GM21526 (cell line): Measurements from ENCODE around the gene MYO9A.

ENCODE experiments used
- ATAC-seq: cut with Tn5 transposase; IDR thresholded peaks from one replicate; pipeline ENCODE4 v1.9.1; 2021; ENCODE audit warnings: moderate library complexity; ENCODE audit not compliant: unreplicated experiment, low FRiP score

Gene MYO9A

DNA sequence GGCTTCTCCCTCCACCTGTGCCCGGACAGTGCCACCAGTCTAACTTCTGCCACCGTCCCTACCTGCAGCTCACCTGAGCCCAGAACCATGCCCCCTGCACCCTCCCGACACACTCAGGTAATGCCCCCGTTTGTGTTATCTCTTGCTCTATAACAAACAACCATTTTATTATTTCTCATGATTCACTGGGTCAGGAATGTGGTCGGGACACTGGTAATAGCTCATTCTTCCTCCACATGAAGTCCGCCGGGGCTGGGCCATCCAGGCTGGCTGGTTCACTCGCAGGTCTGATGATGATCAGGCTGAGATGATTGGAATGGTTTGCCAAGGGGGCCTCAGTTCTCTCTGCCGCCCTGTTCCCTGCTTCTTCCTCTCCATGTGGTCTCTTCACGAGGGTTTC is 327.9 kb downstream of the MYO9A start:
- no peak for ATAC-seq

DNA sequence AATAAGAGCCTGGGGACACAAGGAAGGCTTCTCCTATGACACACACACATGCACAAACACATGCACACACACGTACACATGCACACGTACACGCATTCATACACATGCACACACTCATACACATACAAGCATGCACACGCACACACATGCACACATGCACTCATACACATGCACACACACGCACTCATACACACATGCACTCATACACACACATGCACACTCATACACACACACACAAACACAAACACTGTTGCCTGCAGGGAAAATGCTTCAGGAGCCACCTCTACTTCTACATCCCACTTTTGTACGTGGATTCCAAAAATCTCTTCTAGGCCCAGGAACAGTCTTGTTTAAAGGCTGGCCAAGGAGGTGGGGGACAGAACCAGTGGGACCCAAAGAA is 328.3 kb downstream of the MYO9A start:
- ATAC-seq, result no peak

DNA sequence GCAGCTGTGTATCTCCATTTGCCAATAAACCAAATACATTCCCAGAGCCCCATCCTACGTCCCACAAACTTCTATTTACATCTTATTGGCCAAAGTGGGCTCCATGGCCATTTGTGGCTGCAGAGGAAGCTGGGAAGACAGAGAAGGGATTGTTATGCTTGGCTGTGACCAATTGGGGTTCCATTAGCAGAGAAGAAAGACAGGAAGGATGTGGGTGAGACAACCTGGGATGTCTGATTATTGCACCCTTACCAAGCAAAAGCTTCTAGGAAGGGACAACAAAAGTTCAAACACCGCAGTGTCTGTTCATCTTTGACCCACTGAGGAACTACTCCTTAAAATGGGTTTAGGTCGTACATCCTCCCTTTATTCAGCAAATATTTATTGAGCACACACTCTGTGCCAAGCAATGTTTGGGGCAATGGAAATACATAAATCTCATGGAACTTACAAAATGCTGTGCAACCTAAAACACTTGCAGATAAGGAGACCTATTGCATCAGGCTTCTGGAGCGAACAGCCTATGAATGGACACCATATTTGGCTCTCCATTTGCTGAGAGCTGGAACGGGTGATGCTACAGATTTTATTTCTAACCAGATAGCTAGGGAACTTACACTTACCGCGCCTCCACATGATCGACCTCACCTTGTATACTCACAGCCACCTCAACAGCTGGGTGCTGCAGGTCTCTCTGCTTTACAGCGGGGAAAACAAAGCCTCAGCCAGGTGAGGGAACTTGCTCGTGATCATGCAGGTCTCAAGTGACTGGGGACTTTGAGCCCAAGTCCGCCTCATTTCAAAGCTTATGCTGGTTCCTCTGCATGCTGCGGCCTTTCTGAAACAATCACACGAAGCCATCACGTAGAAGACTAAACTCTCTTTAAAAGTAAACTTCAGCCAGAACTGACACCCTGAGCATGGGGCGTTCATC is 329.0 kb downstream of the MYO9A start:
- ATAC-seq, result no peak

DNA sequence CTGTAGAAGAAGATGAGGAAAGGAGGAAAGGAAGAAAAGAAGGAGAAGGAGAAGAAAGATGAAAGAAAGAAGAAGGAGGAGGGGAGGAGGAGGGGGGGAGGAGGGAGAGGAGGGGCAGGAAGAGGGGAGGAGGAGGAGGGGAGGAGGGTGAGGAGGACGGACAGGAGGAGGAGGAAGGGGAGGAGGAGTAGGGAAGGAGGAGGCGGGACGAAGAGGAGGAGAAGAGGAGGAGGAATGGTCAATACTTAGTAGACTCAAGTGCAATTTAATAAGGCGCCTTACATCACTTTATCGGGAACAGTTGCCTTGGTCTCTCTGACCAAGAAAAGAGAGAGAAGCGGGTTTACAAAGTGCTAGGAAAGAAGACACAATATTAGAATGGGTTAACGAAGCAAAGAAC is 331.3 kb downstream of the MYO9A start:
- ATAC-seq, result no peak

DNA sequence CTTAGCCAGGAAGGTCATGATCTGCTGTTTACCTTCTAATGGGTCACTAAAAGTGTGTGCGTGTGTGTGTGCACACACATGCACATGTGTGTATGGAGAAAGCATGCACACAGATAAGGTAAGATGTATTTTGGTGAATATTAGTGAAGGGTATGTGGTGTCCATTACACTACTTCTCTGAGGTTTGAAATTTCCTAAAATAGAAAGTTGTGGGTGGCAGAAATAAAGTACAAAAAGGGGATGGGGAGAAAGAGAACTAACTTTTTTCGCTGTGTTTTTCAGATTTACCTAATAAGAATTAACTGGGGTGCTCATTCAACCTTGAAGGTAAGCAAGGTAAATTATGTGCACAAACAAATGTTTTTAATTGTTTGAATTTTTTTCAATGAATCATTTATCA is 332.0 kb downstream of the MYO9A start:
- ATAC-seq, result no peak

DNA sequence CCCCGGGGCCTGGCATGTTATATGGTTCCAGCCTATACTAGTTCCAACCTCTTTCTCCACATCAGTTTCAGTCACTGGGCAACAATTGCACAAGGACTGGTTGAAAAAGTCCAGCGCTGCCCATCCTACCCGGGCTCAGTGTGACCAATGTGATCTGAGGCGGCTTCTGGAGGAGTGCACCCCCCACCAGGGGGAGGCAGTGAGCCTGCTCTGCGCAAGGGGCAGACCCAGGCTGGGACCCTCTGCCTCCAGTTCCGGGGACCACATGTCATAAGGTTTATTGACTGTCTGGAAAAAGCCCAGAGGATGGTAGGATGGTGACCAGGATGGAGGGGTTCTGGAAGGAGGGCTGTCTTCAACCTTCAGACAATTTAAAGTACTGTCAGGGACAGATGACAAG is 333.2 kb downstream of the MYO9A start:
- ATAC-seq, result no peak

GRCh38 chr15:71782422-71783165 is 335.4 kb downstream of the MYO9A start:
- ATAC-seq, result no peak

DNA sequence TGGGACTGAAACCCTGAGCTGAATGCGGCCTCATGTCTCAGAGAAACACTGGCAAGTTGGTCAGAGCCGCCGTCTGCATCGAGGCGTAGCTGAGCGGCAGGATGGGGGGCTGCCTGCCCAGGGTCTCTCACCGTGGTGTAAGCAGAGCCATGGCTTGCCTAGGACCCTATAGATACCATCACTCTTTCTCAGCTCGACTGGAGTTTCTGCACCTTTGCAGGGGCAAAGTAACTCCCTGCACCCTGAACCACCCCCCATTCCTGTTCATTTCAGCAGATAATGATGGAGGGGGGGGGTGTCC is 336.0 kb downstream of the MYO9A start:
- ATAC-seq, result no peak

DNA sequence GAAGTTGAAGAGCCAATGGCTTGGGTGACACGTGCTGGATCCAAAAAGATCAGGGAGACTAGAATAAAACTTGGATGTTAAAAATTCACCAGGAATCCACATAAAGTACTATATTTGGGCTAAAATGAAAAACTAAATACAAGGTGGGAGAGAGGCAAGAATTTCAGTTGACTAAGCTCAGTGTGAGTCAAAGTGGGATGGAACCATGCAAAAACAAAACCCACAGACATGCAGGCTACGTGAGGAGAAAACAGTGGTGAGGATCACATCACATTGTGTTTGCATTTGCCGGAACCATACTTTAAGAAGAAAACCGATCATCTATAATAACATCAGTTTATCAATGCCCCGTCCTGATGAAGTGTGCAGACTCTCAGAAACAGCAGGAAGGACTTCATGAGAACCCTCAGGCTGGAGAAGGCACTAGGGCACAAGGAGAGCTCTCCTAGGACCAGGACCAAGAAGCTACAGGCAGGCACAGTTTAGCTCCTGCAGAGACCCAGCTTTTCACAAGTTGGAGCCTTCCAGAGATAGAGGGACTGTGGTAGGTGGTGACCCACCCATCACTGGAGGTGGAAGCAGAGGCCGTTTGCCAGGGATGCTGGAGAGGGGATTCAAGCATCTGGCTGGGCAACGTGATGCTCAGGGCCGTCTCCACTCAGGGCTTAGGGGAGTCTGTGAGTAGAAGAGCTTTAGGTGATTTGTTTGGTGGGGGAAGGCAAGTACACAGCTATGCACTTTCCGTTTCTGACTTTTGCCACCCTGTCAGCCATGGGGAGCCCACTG is 336.6 kb downstream of the MYO9A start:
- no peak for ATAC-seq

- no peak for ATAC-seq
Observed at GRCh38 chr15:71780115-71780976, 337.6 kb downstream of the MYO9A start.

- ATAC-seq, result no peak
Observed at GRCh38 chr15:71779073-71779797, 338.7 kb downstream of the MYO9A start.

- no peak for ATAC-seq
Observed at GRCh38 chr15:71777216-71777943, 340.6 kb downstream of the MYO9A start.

DNA sequence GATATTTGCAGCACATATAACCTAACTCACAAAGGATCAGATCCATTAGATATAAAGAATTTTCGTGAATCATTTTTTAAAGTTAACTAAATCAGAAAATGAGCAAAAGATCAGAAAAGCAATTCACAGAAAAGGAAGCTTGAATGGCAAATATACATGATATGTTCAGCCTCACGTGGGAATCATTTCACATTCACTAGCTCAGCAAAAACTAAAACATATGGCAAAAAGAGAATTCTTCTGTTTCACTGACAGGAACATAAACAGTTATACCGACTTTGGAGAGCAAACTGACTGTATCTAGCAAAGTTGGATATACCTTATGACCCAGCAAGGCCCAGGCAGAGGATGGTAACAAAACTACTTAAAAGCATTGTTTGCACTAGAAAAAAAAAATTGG is 341.6 kb downstream of the MYO9A start:
- no peak for ATAC-seq

DNA sequence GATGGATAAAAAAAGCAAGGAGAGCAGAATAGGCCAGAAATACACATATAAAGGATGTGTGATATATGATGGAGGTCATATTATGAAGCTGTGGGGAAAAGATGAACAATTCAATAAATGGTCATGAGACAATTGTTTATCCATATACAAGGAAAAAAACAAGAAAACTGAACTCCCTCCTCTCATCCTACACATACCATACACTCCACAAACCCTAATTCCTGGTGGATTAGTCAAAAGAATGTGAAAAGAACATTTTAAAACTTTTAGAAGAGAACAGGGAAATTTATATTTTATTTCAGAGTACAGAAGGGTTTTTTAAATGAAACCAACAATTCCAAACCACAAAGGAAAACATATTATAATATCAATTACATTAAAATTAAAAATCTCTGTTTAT is 342.1 kb downstream of the MYO9A start:
- no peak for ATAC-seq

- no peak for ATAC-seq
Observed at GRCh38 chr15:71773206-71773859, 344.6 kb downstream of the MYO9A start.
